Thyroid gland (tissue), 4 donors: ENCODE measurements around the gene SMAD3.

Source experiments
- POLR2A ChIP-seq, 2 donors: fragments of 450-650 bp; IDR thresholded peaks; one replicate each; pipeline ENCODE4 v1.6.1; 2017; ENCODE audit warnings: antibody characterized with exemption in 2 of 2, mild to moderate bottlenecking in 2 of 2, moderate library complexity in 1 of 2
- TF ChIP-seq, protein P1 (sequence below), 6 experiments: fragments of 200-600 bp in 3 of 6; fragments of 450-650 bp in 3 of 6; sonication (generic) in 3 of 6; IDR thresholded peaks; one replicate each; pipeline ENCODE4 v1.5.1; 2016 to 2019; ENCODE audit warnings: antibody characterized with exemption in 6 of 6, mild to moderate bottlenecking in 2 of 6, inconsistent platforms in 1 of 6, moderate library complexity in 1 of 6

DNA sequence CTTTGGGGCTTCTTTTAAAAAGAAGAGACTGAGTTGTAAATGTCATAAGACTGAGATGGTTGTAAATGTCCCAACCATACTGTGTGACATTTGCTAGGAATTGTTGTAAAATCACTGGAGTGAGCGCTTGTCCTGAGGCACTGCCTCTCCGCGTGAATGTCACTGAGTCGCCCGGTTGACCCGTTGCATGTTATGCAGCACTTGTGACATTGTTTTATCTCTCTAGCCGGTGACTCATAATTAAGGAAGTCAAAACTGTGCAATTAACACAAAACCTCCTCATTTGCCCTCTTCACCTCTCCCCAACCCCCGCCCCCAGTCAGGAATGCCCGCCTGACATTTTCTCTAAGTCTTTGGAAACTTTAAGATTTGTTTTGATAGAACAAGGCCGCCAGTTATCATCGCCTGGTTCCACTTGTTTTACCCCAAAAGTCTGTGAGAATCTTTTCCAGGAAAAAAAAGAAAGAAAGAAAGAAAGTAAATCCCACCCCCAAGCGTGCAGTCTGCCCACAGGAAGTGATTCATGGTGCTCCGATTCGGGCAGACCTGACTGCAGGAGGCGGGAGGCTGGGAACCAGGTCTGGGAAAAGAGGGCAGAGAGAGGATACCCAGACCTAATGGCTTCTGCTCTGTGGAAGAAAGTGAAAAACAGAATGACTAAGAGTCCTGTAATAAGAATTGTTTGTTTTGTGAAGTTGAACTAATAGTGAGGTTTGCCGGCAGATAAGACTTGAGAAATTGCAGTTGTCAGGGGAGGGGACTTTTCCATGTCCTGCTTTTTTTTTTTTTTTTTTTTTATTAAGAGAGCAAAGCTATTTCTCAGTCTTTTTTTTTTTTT is 84.8 kb downstream of the SMAD3 start:
- TF ChIP-seq, protein P1, sequence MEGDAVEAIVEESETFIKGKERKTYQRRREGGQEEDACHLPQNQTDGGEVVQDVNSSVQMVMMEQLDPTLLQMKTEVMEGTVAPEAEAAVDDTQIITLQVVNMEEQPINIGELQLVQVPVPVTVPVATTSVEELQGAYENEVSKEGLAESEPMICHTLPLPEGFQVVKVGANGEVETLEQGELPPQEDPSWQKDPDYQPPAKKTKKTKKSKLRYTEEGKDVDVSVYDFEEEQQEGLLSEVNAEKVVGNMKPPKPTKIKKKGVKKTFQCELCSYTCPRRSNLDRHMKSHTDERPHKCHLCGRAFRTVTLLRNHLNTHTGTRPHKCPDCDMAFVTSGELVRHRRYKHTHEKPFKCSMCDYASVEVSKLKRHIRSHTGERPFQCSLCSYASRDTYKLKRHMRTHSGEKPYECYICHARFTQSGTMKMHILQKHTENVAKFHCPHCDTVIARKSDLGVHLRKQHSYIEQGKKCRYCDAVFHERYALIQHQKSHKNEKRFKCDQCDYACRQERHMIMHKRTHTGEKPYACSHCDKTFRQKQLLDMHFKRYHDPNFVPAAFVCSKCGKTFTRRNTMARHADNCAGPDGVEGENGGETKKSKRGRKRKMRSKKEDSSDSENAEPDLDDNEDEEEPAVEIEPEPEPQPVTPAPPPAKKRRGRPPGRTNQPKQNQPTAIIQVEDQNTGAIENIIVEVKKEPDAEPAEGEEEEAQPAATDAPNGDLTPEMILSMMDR (IDR thresholded peaks at IDR 0.05): no peak
- TF ChIP-seq POLR2A (IDR thresholded peaks at IDR 0.05): peak in 1 of 2 donors; percentile 39
